ENCODE measurements around the gene NRBP1.

The NRBP1 gene

GRCh38 chr2:27461118-27461517 lies 32.7 kb downstream of the NRBP1 start:
- TF ChIP-seq CTCF (conservative IDR thresholded peaks at IDR 0.05; ENCODE audit: low read depth, low read length): no peak
- H3K4me3 ChIP-seq (ENCODE audit: low read depth, low read length): no peak overlapping the region
- DNase-seq (ENCODE audit: low read depth): no peak

- no peak for TF ChIP-seq CTCF (conservative IDR thresholded peaks at IDR 0.05; ENCODE audit: low read depth, low read length)
- no peak overlapping the region for H3K4me3 ChIP-seq (ENCODE audit: low read depth, low read length)
- no peak for DNase-seq (ENCODE audit: low read depth)
Observed at GRCh38 chr2:27464443-27464842, 36.0 kb downstream of the NRBP1 start.

GRCh38 chr2:27471961-27472360 lies 43.5 kb downstream of the NRBP1 start:
- DNase-seq (ENCODE audit: low read depth): no peak
- TF ChIP-seq CTCF (conservative IDR thresholded peaks at IDR 0.05; ENCODE audit: low read depth, low read length): no peak
- no peak overlapping the region for H3K4me3 ChIP-seq (ENCODE audit: low read depth, low read length)

- no peak overlapping the region for H3K4me3 ChIP-seq (ENCODE audit: low read depth, low read length)
- no peak for DNase-seq (ENCODE audit: low read depth)
- TF ChIP-seq CTCF (conservative IDR thresholded peaks at IDR 0.05; ENCODE audit: low read depth, low read length): no peak
Observed at GRCh38 chr2:27485496-27485895, 57.1 kb downstream of the NRBP1 start.

- peak; percentile 53 for DNase-seq (ENCODE audit: low read depth)
- peak; percentile 44 for TF ChIP-seq CTCF (conservative IDR thresholded peaks at IDR 0.05; ENCODE audit: low read depth, low read length)
Observed at GRCh38 chr2:27489118-27489497, 60.7 kb downstream of the NRBP1 start.

GRCh38 chr2:27489498-27490397 lies 61.3 kb downstream of the NRBP1 start, which contains the start of gene IFT172:
Gene IFT172 (minus strand): TSS chr2:27489743. CDS start chr2:27489653, 90 bp downstream.
- DNase-seq (ENCODE audit: low read depth): peak; percentile 99
- peak within 1 kb of the TSS; percentile 81 for H3K4me3 ChIP-seq (ENCODE audit: low read depth, low read length)
- TF ChIP-seq CTCF (conservative IDR thresholded peaks at IDR 0.05; ENCODE audit: low read depth, low read length): no peak

More at GRCh38 chr2:27489118-27489497, 60.7 kb downstream of the NRBP1 start:
- peak overlapping the region; percentile 81 for H3K4me3 ChIP-seq (ENCODE audit: low read depth, low read length)

All from choroid plexus epithelial cell (primary cell).